HepG2 (cell line): ENCODE measurements around the gene TRAF4. TPM values are rescaled to one million over a fixed set of nuclear protein-coding genes. Genes with fewer than 3 reads are reported as not detected.

Source experiments
- AGO1 ChIP-seq: fragments of 200-400 bp; formaldehyde crosslinking; IDR thresholded peaks from 2 replicates; pipeline ENCODE4 v1.6.1; 2017; ENCODE audit warnings: mild to moderate bottlenecking, low read depth, low read length, moderate library complexity; ENCODE audit not compliant: poor library complexity, severe bottlenecking
- CBX5 ChIP-seq: sonication (generic); formaldehyde crosslinking; IDR thresholded peaks from 2 replicates; pipeline ENCODE4 v1.4.0; 2020; ENCODE audit warnings: missing genetic modification reagents, borderline replicate concordance
- JARID2 ChIP-seq: sonication (generic); formaldehyde crosslinking; IDR thresholded peaks from 2 replicates; pipeline ENCODE4 v1.8.1; 2023; ENCODE audit warnings: missing genetic modification reagents, inconsistent platforms; ENCODE audit not compliant: insufficient replicate concordance
- NFIC ChIP-seq: IDR thresholded peaks from 2 replicates; pipeline ENCODE4 v1.6.1; 2012; ENCODE audit warnings: mild to moderate bottlenecking, low read length, inconsistent platforms
- RXRB ChIP-seq: IDR thresholded peaks from 2 replicates; pipeline ENCODE4 v1.6.1; 2016; ENCODE audit warnings: borderline replicate concordance, missing genetic modification reagents, missing compliant biosample characterization
- TCF7L2 ChIP-seq: IDR thresholded peaks from 2 replicates; pipeline ENCODE4 v1.6.1; 2011; ENCODE audit warnings: mild to moderate bottlenecking, low read depth, low read length, moderate library complexity
- ZMYM4 ChIP-seq: sonication (generic); formaldehyde crosslinking; IDR thresholded peaks from 2 replicates; pipeline ENCODE4 v1.8.1; 2023; ENCODE audit warnings: mild to moderate bottlenecking, missing genetic modification reagents
- ZNF333 ChIP-seq: sonication (generic); formaldehyde crosslinking; IDR thresholded peaks from 2 replicates; pipeline ENCODE4 v1.4.0; 2020; ENCODE audit warnings: mild to moderate bottlenecking, missing genetic modification reagents, borderline replicate concordance
- ZSCAN20 ChIP-seq: sonication (generic); formaldehyde crosslinking; IDR thresholded peaks from 2 replicates; pipeline ENCODE4 v1.4.0; 2020; ENCODE audit warnings: missing genetic modification reagents, mild to moderate bottlenecking, borderline replicate concordance
- polyA plus RNA-seq, 8 experiments: library from polyadenylated mRNA; depleted of rRNA in 3 of 8; stranded (reverse) in 7 of 8; unstranded in 1 of 8; fragments of >200 nt; fragmentation: Illumina TruSeq in 4 of 8; extraction: Trizol in 4 of 8; gene quantifications; 2 replicates each; pipeline versions ENCODE4 v1.2.1 to v1.2.3, GENCODE V29; 2011 to 2016; ENCODE audit warnings: low read depth in 4 of 8, missing spikeins in 1 of 8, mixed read lengths in 1 of 8; ENCODE audit not compliant: insufficient read depth in 1 of 8
- total RNA-seq, 5 experiments: library from RNA; depleted of rRNA; stranded (reverse); fragments of >200 nt; fragmentation: Illumina TruSeq; extraction: Trizol; gene quantifications; 2 replicates each; pipeline ENCODE4 v1.2.3, GENCODE V29; 2016; ENCODE audit warnings: low read depth in 1 of 5
- TF ChIP-seq, protein P1 (sequence below): sonication (generic); formaldehyde crosslinking; IDR thresholded peaks from 2 replicates; pipeline ENCODE4 v1.4.0; 2020; ENCODE audit warnings: missing genetic modification reagents, borderline replicate concordance
- TF ChIP-seq, protein P2 (sequence below): sonication (generic); formaldehyde crosslinking; IDR thresholded peaks from 2 replicates; pipeline ENCODE4 v1.5.1; 2020; ENCODE audit warnings: mild to moderate bottlenecking, missing genetic modification reagents, moderate library complexity
- TF ChIP-seq, protein P3 (sequence below), 2 experiments: sonication (generic) in 1 of 2; formaldehyde crosslinking in 1 of 2; IDR thresholded peaks; 2 replicates each; pipeline versions ENCODE4 v1.4.0 to v1.6.1; 2018 to 2020; ENCODE audit warnings: missing genetic modification reagents in 2 of 2, borderline replicate concordance in 1 of 2, low read depth in 1 of 2, mild to moderate bottlenecking in 1 of 2, missing biosample characterization in 1 of 2
- TF ChIP-seq, protein P4 (sequence below): sonication (generic); formaldehyde crosslinking; IDR thresholded peaks from 2 replicates; pipeline ENCODE4 v1.8.0; 2022; ENCODE audit warnings: missing genetic modification reagents, low read depth, mild to moderate bottlenecking, borderline replicate concordance
- TF ChIP-seq, protein P5 (sequence below): sonication (generic); formaldehyde crosslinking; IDR thresholded peaks from 2 replicates; pipeline ENCODE4 v1.4.0; 2020; ENCODE audit warnings: missing genetic modification reagents

TRAF4 gene
- total and polyA plus RNA-seq, 2 of the 13 experiments (the other 11 are each of a cell fraction or from before 2014, with no cell fraction given), result 86.0 to 89.9 TPM

DNA sequence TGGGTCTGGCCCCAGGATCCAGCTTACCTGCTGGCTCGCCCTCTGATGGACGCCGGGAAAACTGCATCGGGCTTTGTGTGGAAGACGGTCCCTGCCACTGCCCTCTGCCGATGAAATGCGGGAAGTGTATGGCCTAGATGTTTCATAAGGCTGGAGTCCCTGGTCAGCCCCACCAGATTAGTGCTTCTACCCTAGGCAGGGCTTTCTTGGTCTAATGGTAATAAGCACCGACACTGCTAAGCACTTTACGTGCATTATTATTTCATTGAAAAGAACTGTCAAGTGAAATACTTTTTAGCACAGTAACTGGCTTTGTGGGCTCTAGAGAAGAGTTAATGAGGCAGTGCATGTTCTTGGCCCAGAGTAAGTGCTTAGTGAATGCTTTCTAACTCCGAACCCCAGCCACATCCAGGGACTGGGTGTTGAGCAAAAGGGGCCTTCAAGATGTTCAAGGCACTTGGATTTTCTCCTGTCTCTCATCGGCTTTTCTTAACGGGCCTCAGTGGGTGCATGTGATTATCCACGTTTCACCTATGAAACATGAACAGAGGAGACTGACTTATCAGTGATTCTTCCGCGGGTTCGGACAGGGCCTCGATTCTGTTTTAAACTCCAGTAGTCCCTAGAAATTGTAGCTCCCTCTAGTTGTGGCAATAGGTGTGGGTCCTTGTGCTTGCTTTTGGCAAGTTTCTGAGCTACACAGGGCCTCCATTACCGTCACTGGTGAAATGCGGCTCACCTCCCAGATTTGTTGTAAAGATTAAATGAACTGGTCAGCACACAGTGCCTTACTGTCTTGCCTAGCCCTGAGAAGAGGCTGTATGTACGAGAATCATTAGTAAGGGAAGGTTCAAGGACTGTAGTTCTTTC, 6.6 kb downstream of the TRAF4 start (continued):
- TF ChIP-seq, protein P1, sequence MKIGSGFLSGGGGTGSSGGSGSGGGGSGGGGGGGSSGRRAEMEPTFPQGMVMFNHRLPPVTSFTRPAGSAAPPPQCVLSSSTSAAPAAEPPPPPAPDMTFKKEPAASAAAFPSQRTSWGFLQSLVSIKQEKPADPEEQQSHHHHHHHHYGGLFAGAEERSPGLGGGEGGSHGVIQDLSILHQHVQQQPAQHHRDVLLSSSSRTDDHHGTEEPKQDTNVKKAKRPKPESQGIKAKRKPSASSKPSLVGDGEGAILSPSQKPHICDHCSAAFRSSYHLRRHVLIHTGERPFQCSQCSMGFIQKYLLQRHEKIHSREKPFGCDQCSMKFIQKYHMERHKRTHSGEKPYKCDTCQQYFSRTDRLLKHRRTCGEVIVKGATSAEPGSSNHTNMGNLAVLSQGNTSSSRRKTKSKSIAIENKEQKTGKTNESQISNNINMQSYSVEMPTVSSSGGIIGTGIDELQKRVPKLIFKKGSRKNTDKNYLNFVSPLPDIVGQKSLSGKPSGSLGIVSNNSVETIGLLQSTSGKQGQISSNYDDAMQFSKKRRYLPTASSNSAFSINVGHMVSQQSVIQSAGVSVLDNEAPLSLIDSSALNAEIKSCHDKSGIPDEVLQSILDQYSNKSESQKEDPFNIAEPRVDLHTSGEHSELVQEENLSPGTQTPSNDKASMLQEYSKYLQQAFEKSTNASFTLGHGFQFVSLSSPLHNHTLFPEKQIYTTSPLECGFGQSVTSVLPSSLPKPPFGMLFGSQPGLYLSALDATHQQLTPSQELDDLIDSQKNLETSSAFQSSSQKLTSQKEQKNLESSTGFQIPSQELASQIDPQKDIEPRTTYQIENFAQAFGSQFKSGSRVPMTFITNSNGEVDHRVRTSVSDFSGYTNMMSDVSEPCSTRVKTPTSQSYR (CRISPR knock-in tag), result 0 out of 2 replicates have a peak, but pooled peaks have one; percentile 8
- TF ChIP-seq, protein P2, sequence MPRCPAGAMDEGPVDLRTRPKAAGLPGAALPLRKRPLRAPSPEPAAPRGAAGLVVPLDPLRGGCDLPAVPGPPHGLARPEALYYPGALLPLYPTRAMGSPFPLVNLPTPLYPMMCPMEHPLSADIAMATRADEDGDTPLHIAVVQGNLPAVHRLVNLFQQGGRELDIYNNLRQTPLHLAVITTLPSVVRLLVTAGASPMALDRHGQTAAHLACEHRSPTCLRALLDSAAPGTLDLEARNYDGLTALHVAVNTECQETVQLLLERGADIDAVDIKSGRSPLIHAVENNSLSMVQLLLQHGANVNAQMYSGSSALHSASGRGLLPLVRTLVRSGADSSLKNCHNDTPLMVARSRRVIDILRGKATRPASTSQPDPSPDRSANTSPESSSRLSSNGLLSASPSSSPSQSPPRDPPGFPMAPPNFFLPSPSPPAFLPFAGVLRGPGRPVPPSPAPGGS, result no peak
- TF ChIP-seq, protein P3, sequence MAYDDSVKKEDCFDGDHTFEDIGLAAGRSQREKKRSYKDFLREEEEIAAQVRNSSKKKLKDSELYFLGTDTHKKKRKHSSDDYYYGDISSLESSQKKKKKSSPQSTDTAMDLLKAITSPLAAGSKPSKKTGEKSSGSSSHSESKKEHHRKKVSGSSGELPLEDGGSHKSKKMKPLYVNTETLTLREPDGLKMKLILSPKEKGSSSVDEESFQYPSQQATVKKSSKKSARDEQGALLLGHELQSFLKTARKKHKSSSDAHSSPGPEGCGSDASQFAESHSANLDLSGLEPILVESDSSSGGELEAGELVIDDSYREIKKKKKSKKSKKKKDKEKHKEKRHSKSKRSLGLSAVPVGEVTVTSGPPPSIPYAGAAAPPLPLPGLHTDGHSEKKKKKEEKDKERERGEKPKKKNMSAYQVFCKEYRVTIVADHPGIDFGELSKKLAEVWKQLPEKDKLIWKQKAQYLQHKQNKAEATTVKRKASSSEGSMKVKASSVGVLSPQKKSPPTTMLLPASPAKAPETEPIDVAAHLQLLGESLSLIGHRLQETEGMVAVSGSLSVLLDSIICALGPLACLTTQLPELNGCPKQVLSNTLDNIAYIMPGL (CRISPR knock-in tag; IDR thresholded peaks at IDR 0.05; ENCODE audit: borderline replicate concordance in 1 of 2, low read depth in 1 of 2), result peak; percentile 90 to 97
- TF ChIP-seq CBX5 (CRISPR knock-in tag) (peak; percentile 73; the same call in 1 of the 2 replicates), RXRB (CRISPR knock-in tag) (peak; percentile 52; the same call in 1 of the 2 replicates), ZNF333 (CRISPR knock-in tag) (no peak), TCF7L2 (no peak), AGO1 (no peak), ZSCAN20 (no peak), NFIC (0 out of 2 replicates have a peak, but pooled peaks have one; percentile 16), ZMYM4 (peak; percentile 47; the same call in 1 of the 2 replicates), JARID2 (no peak)
- TF ChIP-seq, protein P4, sequence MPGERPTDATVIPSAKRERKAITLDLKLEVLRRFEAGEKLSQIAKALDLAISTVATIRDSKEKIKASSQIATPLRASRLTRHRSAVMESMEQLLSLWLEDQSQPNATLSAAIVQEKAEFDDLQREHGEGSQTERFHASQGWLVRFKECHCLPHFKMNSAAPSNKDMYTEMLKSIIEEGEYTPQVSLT (CRISPR knock-in tag), result no peak
- TF ChIP-seq, protein P5, sequence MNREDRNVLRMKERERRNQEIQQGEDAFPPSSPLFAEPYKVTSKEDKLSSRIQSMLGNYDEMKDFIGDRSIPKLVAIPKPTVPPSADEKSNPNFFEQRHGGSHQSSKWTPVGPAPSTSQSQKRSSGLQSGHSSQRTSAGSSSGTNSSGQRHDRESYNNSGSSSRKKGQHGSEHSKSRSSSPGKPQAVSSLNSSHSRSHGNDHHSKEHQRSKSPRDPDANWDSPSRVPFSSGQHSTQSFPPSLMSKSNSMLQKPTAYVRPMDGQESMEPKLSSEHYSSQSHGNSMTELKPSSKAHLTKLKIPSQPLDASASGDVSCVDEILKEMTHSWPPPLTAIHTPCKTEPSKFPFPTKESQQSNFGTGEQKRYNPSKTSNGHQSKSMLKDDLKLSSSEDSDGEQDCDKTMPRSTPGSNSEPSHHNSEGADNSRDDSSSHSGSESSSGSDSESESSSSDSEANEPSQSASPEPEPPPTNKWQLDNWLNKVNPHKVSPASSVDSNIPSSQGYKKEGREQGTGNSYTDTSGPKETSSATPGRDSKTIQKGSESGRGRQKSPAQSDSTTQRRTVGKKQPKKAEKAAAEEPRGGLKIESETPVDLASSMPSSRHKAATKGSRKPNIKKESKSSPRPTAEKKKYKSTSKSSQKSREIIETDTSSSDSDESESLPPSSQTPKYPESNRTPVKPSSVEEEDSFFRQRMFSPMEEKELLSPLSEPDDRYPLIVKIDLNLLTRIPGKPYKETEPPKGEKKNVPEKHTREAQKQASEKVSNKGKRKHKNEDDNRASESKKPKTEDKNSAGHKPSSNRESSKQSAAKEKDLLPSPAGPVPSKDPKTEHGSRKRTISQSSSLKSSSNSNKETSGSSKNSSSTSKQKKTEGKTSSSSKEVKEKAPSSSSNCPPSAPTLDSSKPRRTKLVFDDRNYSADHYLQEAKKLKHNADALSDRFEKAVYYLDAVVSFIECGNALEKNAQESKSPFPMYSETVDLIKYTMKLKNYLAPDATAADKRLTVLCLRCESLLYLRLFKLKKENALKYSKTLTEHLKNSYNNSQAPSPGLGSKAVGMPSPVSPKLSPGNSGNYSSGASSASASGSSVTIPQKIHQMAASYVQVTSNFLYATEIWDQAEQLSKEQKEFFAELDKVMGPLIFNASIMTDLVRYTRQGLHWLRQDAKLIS (CRISPR knock-in tag), result 0 out of 2 replicates have a peak, but pooled peaks have one; percentile 77
